AG04449 (cell line): ENCODE results near the gene SPTSSA.

Source experiments
- CTCF ChIA-PET: fragments of 350-600 bp; formaldehyde crosslinking; extraction: SDS; loops from one replicate; lab custom pipeline; 2021; ENCODE audit warnings: antibody characterized with exemption; lab: Yijun Ruan, JAX
- POLR2A ChIA-PET: fragments of 400-600, 350-600 bp; formaldehyde crosslinking; extraction: SDS; loops from one replicate; lab custom pipeline; 2020; ENCODE audit warnings: antibody characterized with exemption, inconsistent platforms; lab: Yijun Ruan, JAX
- DNase-seq: peaks from one replicate; pipeline ENCODE4 v3.0.0-alpha.2; 2010; ENCODE audit warnings: low read depth, low spot score
- H3K4me3 ChIP-seq: 2 replicates; pipeline ENCODE4 v1.5.1; 2011; ENCODE audit warnings: low read depth, mild to moderate bottlenecking, control low read depth, low read length
- TF ChIP-seq, protein P1 (sequence below): IDR thresholded peaks from one replicate; pipeline ENCODE4 v1.5.1; 2011; ENCODE audit warnings: mild to moderate bottlenecking, moderate library complexity, low read length, control low read depth, inconsistent platforms; ENCODE audit not compliant: insufficient read depth; ENCODE audit errors: missing control alignments

SPTSSA gene

DNA sequence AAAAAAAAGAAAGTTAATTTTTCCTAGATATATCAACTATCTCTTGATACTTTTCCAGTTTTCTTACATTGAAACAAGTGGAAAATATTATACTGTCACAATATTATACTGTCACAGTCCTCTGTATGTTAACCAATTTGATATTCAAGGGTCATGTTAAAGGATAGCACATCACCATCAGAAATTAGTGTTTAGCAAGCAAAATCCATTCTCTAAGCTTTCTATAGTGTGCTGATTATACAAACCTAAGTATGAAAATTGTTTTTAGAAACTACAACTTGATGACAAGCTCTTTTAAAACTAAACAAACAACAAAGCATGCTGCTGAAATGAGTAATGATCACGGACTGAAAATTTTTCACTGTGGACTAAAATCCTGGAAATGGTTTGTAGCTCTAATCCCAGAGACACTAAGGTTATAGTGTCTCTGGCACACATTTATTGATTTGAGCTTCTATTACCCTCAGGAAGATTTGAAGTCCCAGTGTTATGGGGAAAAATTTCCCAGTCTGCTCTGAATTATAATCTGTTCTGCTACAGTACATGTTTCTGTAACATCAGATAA is 9.7 kb downstream of the SPTSSA start:
- TF ChIP-seq, protein P1, sequence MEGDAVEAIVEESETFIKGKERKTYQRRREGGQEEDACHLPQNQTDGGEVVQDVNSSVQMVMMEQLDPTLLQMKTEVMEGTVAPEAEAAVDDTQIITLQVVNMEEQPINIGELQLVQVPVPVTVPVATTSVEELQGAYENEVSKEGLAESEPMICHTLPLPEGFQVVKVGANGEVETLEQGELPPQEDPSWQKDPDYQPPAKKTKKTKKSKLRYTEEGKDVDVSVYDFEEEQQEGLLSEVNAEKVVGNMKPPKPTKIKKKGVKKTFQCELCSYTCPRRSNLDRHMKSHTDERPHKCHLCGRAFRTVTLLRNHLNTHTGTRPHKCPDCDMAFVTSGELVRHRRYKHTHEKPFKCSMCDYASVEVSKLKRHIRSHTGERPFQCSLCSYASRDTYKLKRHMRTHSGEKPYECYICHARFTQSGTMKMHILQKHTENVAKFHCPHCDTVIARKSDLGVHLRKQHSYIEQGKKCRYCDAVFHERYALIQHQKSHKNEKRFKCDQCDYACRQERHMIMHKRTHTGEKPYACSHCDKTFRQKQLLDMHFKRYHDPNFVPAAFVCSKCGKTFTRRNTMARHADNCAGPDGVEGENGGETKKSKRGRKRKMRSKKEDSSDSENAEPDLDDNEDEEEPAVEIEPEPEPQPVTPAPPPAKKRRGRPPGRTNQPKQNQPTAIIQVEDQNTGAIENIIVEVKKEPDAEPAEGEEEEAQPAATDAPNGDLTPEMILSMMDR = no peak
- POLR2A ChIA-PET = no interaction called here
- DNase-seq = no peak
- CTCF ChIA-PET = interaction anchor here (0.8 to 0.9 kb wide), 2 partner anchors 12 to 129 kb away, joined by 4 read pairs; no protein-coding TSS in a partner anchor
- no peak overlapping the region for H3K4me3 ChIP-seq

GRCh38 chr14:34450958-34451357 is 11.1 kb downstream of the SPTSSA start:
- no peak for DNase-seq
- TF ChIP-seq, protein P1 = no peak
- no peak overlapping the region for H3K4me3 ChIP-seq
- ChIA-PET POLR2A (no interaction called here), CTCF (interaction anchor here (0.5 kb wide), 1 partner anchor 192 kb away, joined by 3 read pairs; no protein-coding TSS in a partner anchor)

GRCh38 chr14:34450542-34450915 is 11.5 kb downstream of the SPTSSA start:
- H3K4me3 ChIP-seq = no peak overlapping the region
- DNase-seq = no peak
- CTCF ChIA-PET = no interaction called here
- TF ChIP-seq, protein P1 = no peak
- POLR2A ChIA-PET = no interaction called here

DNA sequence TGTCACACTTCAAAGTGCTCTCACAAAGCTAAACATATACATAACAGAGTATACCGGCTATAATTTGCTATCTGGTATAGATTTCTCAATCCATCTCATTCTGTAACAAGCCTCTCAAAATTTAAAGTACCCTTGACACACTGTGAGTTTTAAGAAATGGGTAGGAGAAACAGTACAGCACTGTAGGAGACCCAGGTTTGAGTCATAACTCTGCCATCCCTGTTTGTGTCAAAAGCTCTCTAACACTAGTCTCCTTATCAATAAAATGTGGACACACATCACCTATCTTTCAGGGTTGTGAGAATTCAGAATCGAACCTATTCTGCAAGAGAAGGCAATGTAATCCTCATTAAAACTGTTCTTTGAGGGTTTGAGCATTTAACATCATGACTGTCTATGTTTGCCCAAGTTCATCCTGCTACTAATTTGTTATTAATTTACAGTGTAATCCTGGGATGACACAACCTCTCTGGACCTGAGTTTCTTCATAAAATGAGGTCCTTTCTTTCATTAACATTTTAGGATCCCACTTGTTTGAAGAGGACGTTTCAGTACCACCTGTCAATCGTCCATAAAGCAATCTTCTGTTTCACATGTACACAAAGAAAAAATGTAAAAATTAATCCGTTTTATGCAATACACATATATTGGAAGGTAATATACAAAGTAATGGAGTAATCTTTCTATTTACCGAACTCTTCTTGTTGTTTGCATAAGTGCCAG is 12.1 kb downstream of the SPTSSA start:
- H3K4me3 ChIP-seq = no peak overlapping the region
- TF ChIP-seq, protein P1 = no peak
- ChIA-PET CTCF (no interaction called here), POLR2A (no interaction called here)
- no peak for DNase-seq

DNA sequence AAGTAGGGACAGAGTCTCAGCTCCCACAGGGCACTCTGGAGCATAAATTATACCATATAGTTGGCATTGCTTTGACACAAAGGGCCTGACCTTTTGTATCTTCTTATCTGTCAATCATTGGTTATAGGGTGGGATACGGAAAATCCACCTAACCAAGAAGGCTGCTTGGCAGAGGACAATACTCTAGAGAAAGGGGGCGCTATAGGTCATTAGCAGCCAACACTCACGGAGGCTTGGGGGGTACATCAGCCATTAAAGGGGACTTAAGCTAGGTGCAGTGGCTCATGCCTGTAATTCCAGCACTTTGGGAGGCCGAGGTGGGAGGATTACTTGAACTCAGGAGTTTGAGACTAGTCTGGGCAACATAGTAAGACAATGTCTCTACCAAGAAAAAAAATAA is 22.9 kb downstream of the SPTSSA start:
- DNase-seq = no peak
- POLR2A ChIA-PET = no interaction called here
- H3K4me3 ChIP-seq = no peak overlapping the region
- TF ChIP-seq, protein P1 = no peak
- CTCF ChIA-PET = interaction anchor here (0.6 to 1.5 kb wide), 2 partner anchors 15 to 114 kb away, joined by 3 to 4 read pairs; no protein-coding TSS in a partner anchor

DNA sequence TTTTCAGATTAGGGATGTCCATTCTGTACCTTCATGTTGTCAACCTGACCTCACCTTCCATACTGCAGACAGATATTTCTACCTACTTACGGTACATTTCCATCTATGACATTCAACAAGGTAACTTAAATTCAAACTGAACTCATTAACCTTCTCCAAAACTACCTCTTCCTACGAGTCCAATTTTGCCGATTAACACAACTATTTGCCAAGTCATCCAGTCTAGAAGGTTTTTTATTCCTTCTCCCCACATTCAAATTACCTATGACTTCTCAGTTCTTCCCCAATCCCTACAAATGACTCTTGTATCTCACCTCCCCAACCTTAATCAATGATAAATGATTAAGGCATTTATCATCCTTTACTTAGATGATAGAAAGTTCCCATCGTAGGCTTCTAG is 23.6 kb downstream of the SPTSSA start:
- TF ChIP-seq, protein P1 = no peak
- H3K4me3 ChIP-seq = no peak overlapping the region
- ChIA-PET POLR2A (no interaction called here), CTCF (no interaction called here)
- no peak for DNase-seq
